Gastroesophageal sphincter (tissue), 3 donors: ENCODE results near the gene RHOJ.

Source experiments
- POLR2A ChIP-seq, 2 donors: fragments of 450-650 bp; IDR thresholded peaks; one replicate each; pipeline ENCODE4 v1.6.1; 2017; ENCODE audit warnings: antibody characterized with exemption in 2 of 2, mild to moderate bottlenecking in 2 of 2, moderate library complexity in 1 of 2
- POLR2AphosphoS5 ChIP-seq: sonication (generic); formaldehyde crosslinking; IDR thresholded peaks from one replicate; pipeline ENCODE4 v1.6.1; 2017; ENCODE audit warnings: antibody characterized with exemption
- TF ChIP-seq, protein P1 (sequence below), 4 experiments: fragments of 200-600 bp in 2 of 4; fragments of 450-650 bp in 2 of 4; sonication (generic) in 1 of 4; IDR thresholded peaks; one replicate each; pipeline ENCODE4 v1.5.1; 2017 to 2019; ENCODE audit warnings: antibody characterized with exemption in 4 of 4, mild to moderate bottlenecking in 2 of 4, moderate library complexity in 2 of 4

DNA sequence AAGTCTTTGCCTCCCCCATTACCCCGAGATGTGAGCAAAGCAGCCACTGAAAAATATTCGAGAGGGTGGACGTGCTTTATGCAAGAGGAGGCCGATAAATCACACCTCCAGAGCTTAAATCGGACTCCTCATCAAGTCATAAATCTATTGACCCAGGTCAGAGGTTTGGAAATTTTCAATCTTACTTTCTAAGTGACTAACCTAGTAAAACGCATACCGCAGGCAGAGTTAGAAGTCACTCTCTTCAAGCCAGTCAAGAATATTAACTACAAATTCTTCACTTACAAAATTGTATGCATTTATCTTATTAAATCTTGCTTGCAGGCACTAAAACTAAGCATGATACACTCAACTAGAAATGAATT is 79.6 kb downstream of the RHOJ start:
- TF ChIP-seq, protein P1, sequence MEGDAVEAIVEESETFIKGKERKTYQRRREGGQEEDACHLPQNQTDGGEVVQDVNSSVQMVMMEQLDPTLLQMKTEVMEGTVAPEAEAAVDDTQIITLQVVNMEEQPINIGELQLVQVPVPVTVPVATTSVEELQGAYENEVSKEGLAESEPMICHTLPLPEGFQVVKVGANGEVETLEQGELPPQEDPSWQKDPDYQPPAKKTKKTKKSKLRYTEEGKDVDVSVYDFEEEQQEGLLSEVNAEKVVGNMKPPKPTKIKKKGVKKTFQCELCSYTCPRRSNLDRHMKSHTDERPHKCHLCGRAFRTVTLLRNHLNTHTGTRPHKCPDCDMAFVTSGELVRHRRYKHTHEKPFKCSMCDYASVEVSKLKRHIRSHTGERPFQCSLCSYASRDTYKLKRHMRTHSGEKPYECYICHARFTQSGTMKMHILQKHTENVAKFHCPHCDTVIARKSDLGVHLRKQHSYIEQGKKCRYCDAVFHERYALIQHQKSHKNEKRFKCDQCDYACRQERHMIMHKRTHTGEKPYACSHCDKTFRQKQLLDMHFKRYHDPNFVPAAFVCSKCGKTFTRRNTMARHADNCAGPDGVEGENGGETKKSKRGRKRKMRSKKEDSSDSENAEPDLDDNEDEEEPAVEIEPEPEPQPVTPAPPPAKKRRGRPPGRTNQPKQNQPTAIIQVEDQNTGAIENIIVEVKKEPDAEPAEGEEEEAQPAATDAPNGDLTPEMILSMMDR (IDR thresholded peaks at IDR 0.05), result no peak
- TF ChIP-seq POLR2A (IDR thresholded peaks at IDR 0.05) (no peak), POLR2AphosphoS5 (no peak)
